COLO668 (cell line): ENCODE data around the gene MUC5B.
A peak's percentile ranks its signal among the peaks of the same experiment; 100 is the strongest.
"Not testable (repeated sequence)": the region's sequence is repeated elsewhere in the genome, so short reads cannot be mapped to it uniquely, and the experiment has no call there.

Source experiments
- DNase-seq: peaks from one replicate; lab custom pipeline; 2025; ENCODE audit not compliant: unreplicated experiment; lab: John Stamatoyannopoulos, UW

Gene MUC5B

GRCh38 chr11:1244557-1244956 lies 21.7 kb downstream of the MUC5B start:
- DNase-seq = not testable (repeated sequence)

- not testable (repeated sequence) for DNase-seq
These were observed 22.9 kb downstream of the MUC5B start for GRCh38 chr11:1245717-1246116.

- not testable (repeated sequence) for DNase-seq
These were observed 23.4 kb downstream of the MUC5B start for GRCh38 chr11:1246301-1246700.

- not testable (repeated sequence) for DNase-seq
These were observed 24.2 kb downstream of the MUC5B start for GRCh38 chr11:1247026-1247425.

- DNase-seq = not testable (repeated sequence)
These were observed 26.1 kb downstream of the MUC5B start for GRCh38 chr11:1248951-1249350.

- not testable (repeated sequence) for DNase-seq
These were observed 27.5 kb downstream of the MUC5B start for GRCh38 chr11:1250411-1250810.

- DNase-seq = no peak
These were observed 28.4 kb downstream of the MUC5B start for GRCh38 chr11:1251236-1251770.

GRCh38 chr11:1252371-1253102 lies 29.7 kb downstream of the MUC5B start:
- no peak for DNase-seq

GRCh38 chr11:1253103-1253485 lies 30.2 kb downstream of the MUC5B start:
- DNase-seq = no peak

- no peak for DNase-seq
These were observed 31.3 kb downstream of the MUC5B start for GRCh38 chr11:1254086-1254648.

- no peak for DNase-seq
These were observed 31.9 kb downstream of the MUC5B start for GRCh38 chr11:1254733-1255132.

GRCh38 chr11:1255151-1255550 lies 32.3 kb downstream of the MUC5B start:
- DNase-seq = no peak

GRCh38 chr11:1256257-1257045 lies 33.6 kb downstream of the MUC5B start:
- DNase-seq = no peak

GRCh38 chr11:1257366-1257765 lies 34.5 kb downstream of the MUC5B start:
- no peak for DNase-seq

GRCh38 chr11:1257916-1258315 lies 35.0 kb downstream of the MUC5B start:
- no peak for DNase-seq

GRCh38 chr11:1258401-1259075 lies 35.7 kb downstream of the MUC5B start:
- DNase-seq = no peak

GRCh38 chr11:1259076-1259461 lies 36.2 kb downstream of the MUC5B start:
- peak; percentile 9 for DNase-seq

GRCh38 chr11:1259561-1259960 lies 36.7 kb downstream of the MUC5B start:
- DNase-seq = no peak

GRCh38 chr11:1260023-1260501 lies 37.2 kb downstream of the MUC5B start:
- no peak for DNase-seq

GRCh38 chr11:1260620-1261019 lies 37.8 kb downstream of the MUC5B start:
- DNase-seq = no peak
